ENCODE results near the gene ZKSCAN8. TPM values are rescaled to one million over a fixed set of nuclear protein-coding genes. Genes with fewer than 3 reads are reported as not detected.
"Not testable (repeated sequence)": the region's sequence is repeated elsewhere in the genome, so short reads cannot be mapped to it uniquely, and the experiment has no call there.

Gene ZKSCAN8
- 10 to 100 TPM; 29.8 to 30.7 TPM for total RNA-seq

GRCh38 chr6:28141500-28142329 is at the start of gene ZKSCAN8:
TSS of gene ZKSCAN8 (plus strand) at chr6:28141883. CDS start at chr6:28148408, 6,525 bp downstream.
- H3K27me3 Mint-ChIP-seq = no peaks in the 10 kb centered on the region
- DNase-seq = peak; percentile 73
- peaks cover 37% of the 10 kb centered on the region for H3K4me1 Mint-ChIP-seq
- ATAC-seq (ENCODE audit: low read depth) = peak; percentile 87
- POLR2A ChIA-PET = interaction anchor here (0.9 to 2.2 kb wide), 15 partner anchors 11 to 839 kb away, joined by 3 to 13 read pairs (median 3); partner anchors contain the start of genes PGBD1, ZKSCAN4, ZSCAN16 and ZSCAN26
- peak within 1 kb of the TSS; percentile 92 for H3K27ac Mint-ChIP-seq
- H3K9me3 Mint-ChIP-seq = no peaks in the 10 kb centered on the region
- H3K36me3 Mint-ChIP-seq = peaks cover 16% of the 10 kb centered on the region
- peak within 1 kb of the TSS; percentile 94 for H3K4me3 Mint-ChIP-seq

DNA sequence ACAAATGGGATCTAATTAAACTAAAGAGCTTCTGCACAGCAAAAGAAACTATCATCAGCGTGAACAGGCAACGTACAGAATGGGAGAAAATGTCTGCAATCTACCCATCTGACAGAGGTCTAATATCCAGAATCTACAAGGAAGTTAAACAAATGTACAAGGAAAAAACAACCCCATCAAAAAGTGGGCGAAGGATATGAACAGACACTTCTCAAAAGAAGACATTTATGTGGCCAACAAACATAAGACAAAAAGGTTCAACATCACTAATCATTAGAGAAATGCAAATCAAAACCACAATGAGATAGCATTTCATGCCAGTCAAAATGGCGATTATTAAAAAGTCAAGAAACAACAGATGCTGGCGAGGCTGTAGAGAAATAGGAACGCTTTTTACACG is 39.5 kb upstream of the ZKSCAN8 start:
- peaks cover 20% of the 10 kb centered on the region for H3K27me3 Mint-ChIP-seq
- H3K4me1 Mint-ChIP-seq; H3K27ac Mint-ChIP-seq; DNase-seq; H3K4me3 Mint-ChIP-seq; POLR2A ChIA-PET; H3K36me3 Mint-ChIP-seq; ATAC-seq (ENCODE audit: low read depth): not testable (repeated sequence)
- peaks cover 11% of the 10 kb centered on the region for H3K9me3 Mint-ChIP-seq

- DNase-seq; H3K4me1 Mint-ChIP-seq; POLR2A ChIA-PET; H3K4me3 Mint-ChIP-seq; H3K36me3 Mint-ChIP-seq; H3K27ac Mint-ChIP-seq; ATAC-seq (ENCODE audit: low read depth): not testable (repeated sequence)
- Mint-ChIP-seq H3K9me3 (peaks cover 11% of the 10 kb centered on the region), H3K27me3 (peaks cover 20% of the 10 kb centered on the region)
These were observed 39.0 kb upstream of the ZKSCAN8 start for GRCh38 chr6:28102699-28103098.

DNA sequence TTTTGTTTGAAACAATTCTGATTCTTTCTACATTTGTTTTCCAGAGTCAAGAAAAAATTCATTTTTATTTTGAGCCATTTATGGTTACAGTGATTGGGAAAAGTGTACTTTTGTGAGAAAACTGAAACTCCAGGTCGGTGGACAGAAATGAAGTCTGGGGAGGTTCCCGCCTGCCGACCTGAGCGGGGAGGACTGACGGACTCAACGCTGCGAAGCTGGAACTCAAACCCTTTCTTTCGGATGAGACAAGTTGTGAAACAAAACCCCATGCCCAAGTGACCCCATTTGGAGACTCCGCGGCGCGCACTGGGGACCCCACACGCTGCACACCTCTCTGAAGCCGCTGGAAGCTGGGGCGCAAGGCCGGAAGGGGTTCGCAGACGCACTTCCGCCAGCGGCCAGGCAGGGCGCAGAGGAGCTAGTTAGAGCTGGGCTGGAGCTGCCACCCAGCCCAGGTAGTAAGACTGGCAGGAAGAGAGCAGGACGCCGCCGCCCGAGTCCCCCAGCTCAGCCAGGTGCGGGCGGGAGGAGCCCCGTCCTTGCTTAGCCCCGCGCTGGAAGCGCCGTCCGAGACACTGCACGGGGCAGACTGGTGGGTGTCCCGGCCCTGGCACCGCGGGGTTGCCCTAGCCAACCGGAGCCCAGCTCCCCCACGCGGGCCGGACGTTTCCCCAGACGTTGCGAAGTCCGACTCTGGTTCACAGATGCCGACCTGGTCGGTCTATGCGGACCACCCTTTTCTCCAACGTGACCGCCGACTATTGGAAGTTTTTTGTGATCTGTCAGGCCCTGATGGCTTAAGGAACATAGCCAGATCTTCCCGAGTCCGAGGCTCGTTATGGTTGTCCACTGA is 37.1 kb upstream of the ZKSCAN8 start:
- ATAC-seq (ENCODE audit: low read depth) = peak; percentile 100
- peaks cover 15% of the 10 kb centered on the region for H3K27me3 Mint-ChIP-seq
- POLR2A ChIA-PET = interaction anchor here (0.6 to 2.3 kb wide), 12 partner anchors 13 to 297 kb away, joined by 3 to 16 read pairs (median 4); partner anchors contain the start of genes ZKSCAN3, ZKSCAN8, ZSCAN16 and ZSCAN26
- peaks cover 9% of the 10 kb centered on the region for H3K9me3 Mint-ChIP-seq
- peaks cover 6% of the 10 kb centered on the region for H3K36me3 Mint-ChIP-seq
- H3K27ac Mint-ChIP-seq = peak overlapping the region; percentile 82
- peaks cover 10% of the 10 kb centered on the region for H3K4me1 Mint-ChIP-seq
- peak; percentile 86 for DNase-seq
- peak overlapping the region; percentile 88 for H3K4me3 Mint-ChIP-seq

DNA sequence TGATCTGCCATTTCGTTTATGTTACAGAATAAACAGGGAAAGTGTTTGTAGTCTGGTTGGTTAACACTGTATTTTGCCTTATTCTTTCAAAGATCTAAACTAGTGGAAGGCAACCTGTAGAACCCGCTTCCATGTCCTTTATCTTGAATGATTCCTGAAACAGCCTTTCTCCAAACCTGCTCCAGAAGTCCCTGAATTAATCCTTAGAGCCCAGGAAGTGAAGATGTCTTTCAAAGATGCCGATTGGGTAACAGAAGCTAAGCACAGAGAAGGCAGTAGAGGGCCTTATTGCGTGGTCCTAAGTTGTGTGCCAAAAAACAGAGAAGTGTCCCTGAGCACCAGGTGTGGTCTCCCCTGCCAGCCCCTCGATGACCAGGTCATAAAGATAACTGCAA is 36.4 kb upstream of the ZKSCAN8 start:
- ATAC-seq (ENCODE audit: low read depth) (no peak), DNase-seq (no peak)
- POLR2A ChIA-PET = interaction anchor here (0.6 to 2.3 kb wide), 10 partner anchors 12 to 298 kb away, joined by 3 to 16 read pairs (median 4); partner anchors contain the start of genes ZKSCAN3, ZKSCAN8 and ZSCAN16
- peaks cover 4% of the 10 kb centered on the region for H3K9me3 Mint-ChIP-seq
- H3K27ac Mint-ChIP-seq = peak overlapping the region; percentile 80
- peaks cover 11% of the 10 kb centered on the region for H3K27me3 Mint-ChIP-seq
- H3K36me3 Mint-ChIP-seq = peaks cover 2% of the 10 kb centered on the region
- peak overlapping the region; percentile 88 for H3K4me3 Mint-ChIP-seq
- peaks cover 10% of the 10 kb centered on the region for H3K4me1 Mint-ChIP-seq

GRCh38 chr6:28107506-28107905 is 34.2 kb upstream of the ZKSCAN8 start:
- Mint-ChIP-seq H3K27me3 (no peaks in the 10 kb centered on the region), H3K4me3 (no peak overlapping the region), H3K9me3 (no peaks in the 10 kb centered on the region), H3K4me1 (peaks cover 10% of the 10 kb centered on the region), H3K27ac (no peak overlapping the region), H3K36me3 (peaks cover 2% of the 10 kb centered on the region)
- DNase-seq (no peak), ATAC-seq (ENCODE audit: low read depth) (no peak)
- POLR2A ChIA-PET = no interaction called here

GRCh38 chr6:28111964-28112363 is 29.7 kb upstream of the ZKSCAN8 start:
- no peak for ATAC-seq (ENCODE audit: low read depth)
- no peaks in the 10 kb centered on the region for H3K9me3 Mint-ChIP-seq
- H3K27ac Mint-ChIP-seq = no peak overlapping the region
- H3K27me3 Mint-ChIP-seq = no peaks in the 10 kb centered on the region
- H3K4me1 Mint-ChIP-seq = no peaks in the 10 kb centered on the region
- peaks cover 16% of the 10 kb centered on the region for H3K36me3 Mint-ChIP-seq
- H3K4me3 Mint-ChIP-seq = no peak overlapping the region
- POLR2A ChIA-PET = no interaction called here
- DNase-seq = no peak

DNA sequence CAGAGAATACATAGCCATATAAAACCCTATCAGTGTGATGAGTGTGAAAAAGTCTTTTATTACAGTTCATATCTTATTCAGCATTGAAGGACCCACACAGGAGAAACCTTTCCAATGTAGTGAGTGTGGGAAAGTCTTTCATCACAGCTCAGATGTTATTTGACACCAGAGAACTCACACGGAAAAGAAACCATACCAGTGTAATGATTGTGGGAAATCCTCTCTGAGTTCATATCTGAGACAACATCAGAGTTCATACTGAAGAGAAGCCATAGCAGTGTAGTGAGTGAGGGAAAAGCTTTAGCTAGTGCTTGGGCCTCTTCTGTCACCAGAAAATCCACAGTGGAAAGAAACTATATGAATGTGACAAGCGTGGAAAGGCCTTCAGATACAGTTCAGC is 25.9 kb upstream of the ZKSCAN8 start:
- ATAC-seq (ENCODE audit: low read depth) = no peak
- no peaks in the 10 kb centered on the region for H3K9me3 Mint-ChIP-seq
- H3K36me3 Mint-ChIP-seq = peaks cover 31% of the 10 kb centered on the region
- H3K27ac Mint-ChIP-seq = no peak overlapping the region
- no peak overlapping the region for H3K4me3 Mint-ChIP-seq
- no peak for DNase-seq
- H3K4me1 Mint-ChIP-seq = no peaks in the 10 kb centered on the region
- H3K27me3 Mint-ChIP-seq = no peaks in the 10 kb centered on the region
- POLR2A ChIA-PET = no interaction called here

GRCh38 chr6:28117386-28118050 is 24.2 kb upstream of the ZKSCAN8 start:
- no peak for DNase-seq
- no peaks in the 10 kb centered on the region for H3K9me3 Mint-ChIP-seq
- POLR2A ChIA-PET = interaction anchor here (1.0 kb wide), 1 partner anchor 13 kb away, joined by 3 read pairs; no protein-coding TSS in a partner anchor
- no peak for ATAC-seq (ENCODE audit: low read depth)
- no peaks in the 10 kb centered on the region for H3K4me1 Mint-ChIP-seq
- H3K27ac Mint-ChIP-seq = no peak overlapping the region
- no peaks in the 10 kb centered on the region for H3K27me3 Mint-ChIP-seq
- peaks cover 37% of the 10 kb centered on the region for H3K36me3 Mint-ChIP-seq
- H3K4me3 Mint-ChIP-seq = no peak overlapping the region

GRCh38 chr6:28118217-28118616 is 23.5 kb upstream of the ZKSCAN8 start:
- Mint-ChIP-seq H3K4me1 (peaks cover under 1% of the 10 kb centered on the region), H3K36me3 (peaks cover 40% of the 10 kb centered on the region), H3K27ac (no peak overlapping the region), H3K4me3 (no peak overlapping the region), H3K9me3 (no peaks in the 10 kb centered on the region), H3K27me3 (no peaks in the 10 kb centered on the region)
- DNase-seq (no peak), ATAC-seq (ENCODE audit: low read depth) (no peak)
- POLR2A ChIA-PET = interaction anchor here (1.0 kb wide), 1 partner anchor 13 kb away, joined by 3 read pairs; no protein-coding TSS in a partner anchor

DNA sequence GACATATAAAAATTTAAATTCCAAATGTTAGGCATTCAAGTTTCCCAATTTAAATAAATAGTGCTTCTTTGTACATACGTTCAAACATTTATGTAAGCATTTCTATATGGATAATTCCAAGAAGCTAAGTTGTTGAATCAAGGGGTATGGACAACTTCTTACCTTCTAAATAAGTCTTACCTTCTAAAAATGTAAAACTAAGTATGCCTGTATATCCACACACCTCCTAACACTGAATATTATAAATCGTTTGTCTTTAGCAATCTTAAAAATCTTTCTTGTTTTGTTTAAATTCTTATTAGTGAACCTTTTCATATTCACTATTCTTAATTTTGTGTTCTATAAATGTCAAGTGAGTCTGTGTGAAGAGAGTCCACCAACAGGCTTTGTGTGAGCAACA is 19.8 kb upstream of the ZKSCAN8 start:
- POLR2A ChIA-PET = no interaction called here
- no peaks in the 10 kb centered on the region for H3K27me3 Mint-ChIP-seq
- no peak overlapping the region for H3K27ac Mint-ChIP-seq
- ATAC-seq (ENCODE audit: low read depth) = no peak
- peaks cover 29% of the 10 kb centered on the region for H3K4me1 Mint-ChIP-seq
- H3K36me3 Mint-ChIP-seq = peaks cover 30% of the 10 kb centered on the region
- H3K9me3 Mint-ChIP-seq = no peaks in the 10 kb centered on the region
- DNase-seq = no peak
- no peak overlapping the region for H3K4me3 Mint-ChIP-seq

GRCh38 chr6:28122283-28122682 is 19.4 kb upstream of the ZKSCAN8 start:
- DNase-seq; POLR2A ChIA-PET; H3K27me3 Mint-ChIP-seq; H3K9me3 Mint-ChIP-seq; H3K4me3 Mint-ChIP-seq; H3K27ac Mint-ChIP-seq; ATAC-seq (ENCODE audit: low read depth): not testable (repeated sequence)
- peaks cover 30% of the 10 kb centered on the region for H3K36me3 Mint-ChIP-seq
- H3K4me1 Mint-ChIP-seq = peaks cover 29% of the 10 kb centered on the region

All from activated naive CD8-positive, alpha-beta T cell treated with anti-CD3 and anti-CD28 coated beads, Interleukin-2, amount 10 ng/mL, durations not matched to agents 7 days and 5 days (primary cell).